Osteoblast (primary cell): Measurements from ENCODE around the gene RAD1. TPM values are rescaled to one million over a fixed set of nuclear protein-coding genes. Genes with fewer than 3 reads are reported as not detected.
A peak's percentile ranks its signal among the peaks of the same experiment; 100 is the strongest.
"Not testable (repeated sequence)": the region's sequence is repeated elsewhere in the genome, so short reads cannot be mapped to it uniquely, and the experiment has no call there.

Experiments
- DNase-seq: peaks from one replicate; pipeline ENCODE4 v3.0.0; 2011; ENCODE audit warnings: low spot score, mixed read lengths; ENCODE audit not compliant: insufficient read length; ENCODE audit errors: missing footprints
- H2AFZ ChIP-seq: 2 replicates; pipeline ENCODE4 v1.6.0; 2011; ENCODE audit warnings: mild to moderate bottlenecking, low read length
- H3K27ac ChIP-seq: 2 replicates; pipeline ENCODE4 v1.5.1; 2011; ENCODE audit warnings: mild to moderate bottlenecking, low read depth, low read length, moderate library complexity
- H3K27me3 ChIP-seq: 2 replicates; pipeline ENCODE4 v1.6.0; 2012; ENCODE audit warnings: mild to moderate bottlenecking, control low read depth, inconsistent platforms, low read length, moderate library complexity; ENCODE audit not compliant: insufficient read depth
- H3K36me3 ChIP-seq: 2 replicates; pipeline ENCODE4 v1.5.1; 2011; ENCODE audit warnings: mild to moderate bottlenecking, low read length, control low read depth, moderate library complexity; ENCODE audit not compliant: insufficient read depth
- H3K4me1 ChIP-seq: 2 replicates; pipeline ENCODE4 v1.5.1; 2011; ENCODE audit warnings: mild to moderate bottlenecking, low read length, control low read depth, moderate library complexity; ENCODE audit not compliant: insufficient read depth
- H3K4me2 ChIP-seq: 2 replicates; pipeline ENCODE4 v1.6.0; 2011; ENCODE audit warnings: mild to moderate bottlenecking, low read length; ENCODE audit not compliant: insufficient read depth
- H3K4me3 ChIP-seq: fragments of 200-600 bp; sonication (generic); 3 replicates; pipeline ENCODE4 v1.5.1; 2012; ENCODE audit warnings: mild to moderate bottlenecking, low read length, inconsistent platforms; ENCODE audit not compliant: insufficient read depth
- H3K79me2 ChIP-seq: 2 replicates; pipeline ENCODE4 v1.6.0; 2012; ENCODE audit warnings: mild to moderate bottlenecking, low read length, control low read depth, inconsistent platforms; ENCODE audit not compliant: insufficient read depth
- H3K9me3 ChIP-seq: 2 replicates; pipeline ENCODE4 v1.5.1; 2011; ENCODE audit warnings: low read depth, low read length, control low read depth
- H4K20me1 ChIP-seq: 2 replicates; pipeline ENCODE4 v1.6.0; 2012; ENCODE audit warnings: mild to moderate bottlenecking, low read length, control low read depth; ENCODE audit not compliant: insufficient read depth
- total RNA-seq: library from RNA; depleted of rRNA; stranded (reverse); fragments of >200 nt; gene quantifications from 2 replicates; pipeline ENCODE4 v1.2.3, GENCODE V29; 2012
- TF ChIP-seq, protein P1 (sequence below): IDR thresholded peaks from 2 replicates; pipeline ENCODE4 v1.5.1; 2011; ENCODE audit warnings: mild to moderate bottlenecking, low read depth, low read length, moderate library complexity; ENCODE audit errors: extremely low read depth

The RAD1 gene
- total RNA-seq, 1 donor: 54.6 TPM

GRCh38 chr5:34924462-34924765, 9.1 kb upstream of the RAD1 start:
- Histone ChIP-seq H3K27ac (peak overlapping the region; percentile 5), H2AFZ (no peak overlapping the region), H4K20me1 (no peaks in the 10 kb centered on the region), H3K36me3 (peaks cover 58% of the 10 kb centered on the region), H3K4me1 (peaks cover 14% of the 10 kb centered on the region), H3K79me2 (peaks cover 13% of the 10 kb centered on the region), H3K4me2 (no peak overlapping the region), H3K9me3 (no peaks in the 10 kb centered on the region), H3K27me3 (no peaks in the 10 kb centered on the region), H3K4me3 (no peak overlapping the region)
- no peak for DNase-seq
- TF ChIP-seq, protein P1, sequence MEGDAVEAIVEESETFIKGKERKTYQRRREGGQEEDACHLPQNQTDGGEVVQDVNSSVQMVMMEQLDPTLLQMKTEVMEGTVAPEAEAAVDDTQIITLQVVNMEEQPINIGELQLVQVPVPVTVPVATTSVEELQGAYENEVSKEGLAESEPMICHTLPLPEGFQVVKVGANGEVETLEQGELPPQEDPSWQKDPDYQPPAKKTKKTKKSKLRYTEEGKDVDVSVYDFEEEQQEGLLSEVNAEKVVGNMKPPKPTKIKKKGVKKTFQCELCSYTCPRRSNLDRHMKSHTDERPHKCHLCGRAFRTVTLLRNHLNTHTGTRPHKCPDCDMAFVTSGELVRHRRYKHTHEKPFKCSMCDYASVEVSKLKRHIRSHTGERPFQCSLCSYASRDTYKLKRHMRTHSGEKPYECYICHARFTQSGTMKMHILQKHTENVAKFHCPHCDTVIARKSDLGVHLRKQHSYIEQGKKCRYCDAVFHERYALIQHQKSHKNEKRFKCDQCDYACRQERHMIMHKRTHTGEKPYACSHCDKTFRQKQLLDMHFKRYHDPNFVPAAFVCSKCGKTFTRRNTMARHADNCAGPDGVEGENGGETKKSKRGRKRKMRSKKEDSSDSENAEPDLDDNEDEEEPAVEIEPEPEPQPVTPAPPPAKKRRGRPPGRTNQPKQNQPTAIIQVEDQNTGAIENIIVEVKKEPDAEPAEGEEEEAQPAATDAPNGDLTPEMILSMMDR: no peak

GRCh38 chr5:34923694-34924461, 8.6 kb upstream of the RAD1 start:
- peaks cover 18% of the 10 kb centered on the region for H3K79me2 ChIP-seq
- peak; percentile 90 for DNase-seq
- no peaks in the 10 kb centered on the region for H3K27me3 ChIP-seq
- H3K36me3 ChIP-seq: peaks cover 59% of the 10 kb centered on the region
- peaks cover 14% of the 10 kb centered on the region for H3K4me1 ChIP-seq
- no peak overlapping the region for H3K4me3 ChIP-seq
- TF ChIP-seq, protein P1: no peak
- H3K4me2 ChIP-seq: peak overlapping the region; percentile 18
- H4K20me1 ChIP-seq: no peaks in the 10 kb centered on the region
- peak overlapping the region; percentile 35 for H3K27ac ChIP-seq
- H2AFZ ChIP-seq: no peak overlapping the region
- H3K9me3 ChIP-seq: no peaks in the 10 kb centered on the region

- H3K79me2 ChIP-seq: peaks cover 24% of the 10 kb centered on the region
- DNase-seq: not testable (repeated sequence)
Measured at GRCh38 chr5:34923256-34923655, 8.0 kb upstream of the RAD1 start.

DNA sequence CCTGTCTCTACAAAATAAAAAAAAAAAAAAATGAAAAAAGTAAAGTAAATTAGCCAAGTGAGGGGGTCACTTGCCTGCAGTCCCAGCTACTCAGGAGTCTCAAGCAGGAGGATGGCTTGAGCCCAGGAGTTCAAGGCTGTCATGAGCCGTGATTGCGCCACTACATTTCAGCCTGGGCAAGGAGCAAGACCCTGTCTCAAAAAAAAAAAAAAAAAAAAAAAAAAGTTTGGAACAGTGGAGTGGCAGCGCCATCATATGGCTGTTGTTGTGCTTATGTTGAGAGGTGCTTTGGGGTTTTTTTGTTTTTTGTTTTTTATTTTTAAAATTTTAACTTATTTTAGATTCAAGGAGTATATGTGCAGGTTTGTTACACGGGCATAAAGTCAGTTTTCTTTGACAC, 3.8 kb upstream of the RAD1 start:
- H3K4me1 ChIP-seq: peaks cover 30% of the 10 kb centered on the region
- no peak overlapping the region for H3K4me2 ChIP-seq
- peaks cover 60% of the 10 kb centered on the region for H3K79me2 ChIP-seq
- no peaks in the 10 kb centered on the region for H3K9me3 ChIP-seq
- no peak overlapping the region for H3K27ac ChIP-seq
- peaks cover 36% of the 10 kb centered on the region for H3K36me3 ChIP-seq
- TF ChIP-seq, protein P1: peak; percentile 20
- no peaks in the 10 kb centered on the region for H3K27me3 ChIP-seq
- DNase-seq: no peak
- H4K20me1 ChIP-seq: peaks cover 5% of the 10 kb centered on the region
- H3K4me3 ChIP-seq: no peak overlapping the region
- no peak overlapping the region for H2AFZ ChIP-seq

More at GRCh38 chr5:34923256-34923655, 8.0 kb upstream of the RAD1 start:
- not testable (repeated sequence) for H3K27me3 ChIP-seq, H4K20me1 ChIP-seq, H3K4me3 ChIP-seq, H3K9me3 ChIP-seq, H2AFZ ChIP-seq
- peak overlapping the region; percentile 35 for H3K27ac ChIP-seq
- peaks cover 14% of the 10 kb centered on the region for H3K4me1 ChIP-seq
- H3K36me3 ChIP-seq: peaks cover 59% of the 10 kb centered on the region
- H3K4me2 ChIP-seq: peak overlapping the region; percentile 18
